8988T (cell line): ENCODE measurements around the gene BEST2.
"Not testable (repeated sequence)": the region's sequence is repeated elsewhere in the genome, so short reads cannot be mapped to it uniquely, and the experiment has no call there.

Experiments
- DNase-seq: peaks from one replicate; pipeline ENCODE4 v3.0.0; 2011

BEST2 gene

GRCh38 chr19:12789098-12789903, 37.7 kb downstream of the BEST2 start:
- DNase-seq: peak; percentile 11

GRCh38 chr19:12789904-12790619, 38.5 kb downstream of the BEST2 start:
- peak; percentile 91 for DNase-seq

- DNase-seq: no peak
Measured at GRCh38 chr19:12790628-12791344, 39.2 kb downstream of the BEST2 start.

GRCh38 chr19:12791345-12792050, 39.9 kb downstream of the BEST2 start, which contains the start of gene JUNB:
Gene JUNB (plus strand): TSS chr19:12791486. CDS start chr19:12791772, 286 bp downstream.
- DNase-seq: peak; percentile 79

- no peak for DNase-seq
Measured at GRCh38 chr19:12792051-12792852, 40.7 kb downstream of the BEST2 start.

GRCh38 chr19:12792853-12793289, 41.3 kb downstream of the BEST2 start:
- DNase-seq: no peak

- peak; percentile 92 for DNase-seq
Measured at GRCh38 chr19:12793290-12794195, 42.0 kb downstream of the BEST2 start.

- DNase-seq: no peak
Measured at GRCh38 chr19:12794196-12794941, 42.8 kb downstream of the BEST2 start.

GRCh38 chr19:12794971-12795381, 43.4 kb downstream of the BEST2 start:
- no peak for DNase-seq

GRCh38 chr19:12796146-12797071, 44.8 kb downstream of the BEST2 start:
- no peak for DNase-seq

- DNase-seq: no peak
Measured at GRCh38 chr19:12797141-12797587, 45.6 kb downstream of the BEST2 start.

- DNase-seq: not testable (repeated sequence)
Measured at GRCh38 chr19:12797607-12798006, 46.0 kb downstream of the BEST2 start.

GRCh38 chr19:12799742-12800465, 48.3 kb downstream of the BEST2 start:
- DNase-seq: no peak

- DNase-seq: no peak
Measured at GRCh38 chr19:12800466-12800770, 48.8 kb downstream of the BEST2 start.

GRCh38 chr19:12800923-12801465, 49.4 kb downstream of the BEST2 start:
- DNase-seq: no peak

GRCh38 chr19:12801466-12802266, 50.1 kb downstream of the BEST2 start, which contains the start of the genes PRDX2 and THSD8:
Gene PRDX2 (minus strand): TSS chr19:12801800. CDS start chr19:12801261, 539 bp downstream.
Gene THSD8 (plus strand): TSS chr19:12802069. CDS start chr19:12802072, 3 bp downstream.
- peak; percentile 65 for DNase-seq
